Cardiac fibroblast (primary cell): ENCODE results near the gene DCTN1.
A peak's percentile ranks its signal among the peaks of the same experiment; 100 is the strongest.

Source experiments
- DNase-seq, 2 donors: peaks; one replicate each; pipeline versions ENCODE4 v3.0.0 to v3.0.0-alpha.2; 2010; ENCODE audit warnings: low read depth in 2 of 2
- H3K4me3 ChIP-seq, 2 donors: replicated peaks in 1 of 2; 1 replicate in 1 of 2; 2 replicates in 1 of 2; pipeline ENCODE4 v1.5.1; 2011; ENCODE audit warnings: low read depth in 2 of 2, low read length in 2 of 2, mild to moderate bottlenecking in 2 of 2, moderate library complexity in 1 of 2
- CTCF ChIP-seq: IDR thresholded peaks from one replicate; pipeline ENCODE4 v1.5.1; 2011; ENCODE audit warnings: low read depth, mild to moderate bottlenecking, low read length, inconsistent platforms

DCTN1 gene

GRCh38 chr2:74393525-74393924, 13.4 kb upstream of the DCTN1 start:
- no peak for DNase-seq
- no peak for TF ChIP-seq CTCF
- no peak overlapping the region for H3K4me3 ChIP-seq

- no peak overlapping the region for H3K4me3 ChIP-seq
- DNase-seq: no peak
- no peak for TF ChIP-seq CTCF
Observed at GRCh38 chr2:74392449-74392743, 12.3 kb upstream of the DCTN1 start.

- peak overlapping the region; percentile 91 to 94 for H3K4me3 ChIP-seq
- peak; percentile 92 to 93 for DNase-seq
- peak; percentile 98 for TF ChIP-seq CTCF
Observed at GRCh38 chr2:74391580-74392448, 11.7 kb upstream of the DCTN1 start.

GRCh38 chr2:74391209-74391579, 11.1 kb upstream of the DCTN1 start:
- DNase-seq: no peak
- H3K4me3 ChIP-seq: peak overlapping the region; percentile 91 to 94
- no peak for TF ChIP-seq CTCF

GRCh38 chr2:74390606-74391005, 10.5 kb upstream of the DCTN1 start:
- DNase-seq: no peak
- peak overlapping the region; percentile 91 to 94 for H3K4me3 ChIP-seq
- no peak for TF ChIP-seq CTCF

- TF ChIP-seq CTCF: no peak
- DNase-seq: peak in 1 of 2 donors; percentile 68
- H3K4me3 ChIP-seq: no peak overlapping the region
Observed at GRCh38 chr2:74387346-74387745, 7.2 kb upstream of the DCTN1 start.

- TF ChIP-seq CTCF: no peak
- H3K4me3 ChIP-seq: no peak overlapping the region
Observed at GRCh38 chr2:74385396-74385795, 5.3 kb upstream of the DCTN1 start.

More at GRCh38 chr2:74385396-74385795, 5.3 kb upstream of the DCTN1 start:
- DNase-seq: peak; percentile 13 to 17
